HT-29 (cell line): ENCODE data around the gene COPS6. TPM values are rescaled to one million over a fixed set of nuclear protein-coding genes. Genes with fewer than 3 reads are reported as not detected.

ENCODE experiments used
- DNase-seq: peaks from one replicate; pipeline ENCODE4 v3.0.0-alpha.2; 2015; ENCODE audit warnings: low spot score
- total RNA-seq: library from RNA; depleted of rRNA; stranded (reverse); fragments of >200 nt; shearing (Covaris generic); gene quantifications from 2 replicates; pipeline ENCODE4 v1.2.3, GENCODE V29; 2014

COPS6 gene
- total RNA-seq, 1 experiment from 2014 or later = 111 TPM

DNA sequence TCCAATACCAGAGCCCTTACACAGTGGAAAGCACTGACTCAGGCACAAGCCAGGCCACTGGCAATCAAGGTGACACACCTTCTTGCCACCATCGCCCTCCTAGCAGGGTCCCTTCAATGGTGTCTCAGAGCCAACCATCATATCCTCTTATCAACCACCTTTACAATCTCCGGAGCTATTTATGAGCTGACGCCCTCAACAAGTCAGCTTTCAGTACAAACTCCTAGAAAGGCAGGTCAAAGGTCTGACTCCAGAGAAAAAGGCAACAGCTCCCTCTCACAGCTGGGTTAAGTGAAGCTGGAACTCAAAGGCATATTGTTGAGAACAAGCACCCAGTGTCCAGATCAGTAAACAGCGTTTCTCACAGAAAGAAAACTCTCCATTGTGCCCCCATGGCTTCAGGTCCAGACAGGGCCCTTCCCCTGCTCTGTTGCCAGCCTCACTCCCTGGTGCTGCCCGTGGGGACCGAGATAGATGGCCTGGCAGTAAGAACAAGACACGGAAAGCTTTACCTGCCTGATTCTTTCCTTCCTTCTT is 9.7 kb upstream of the COPS6 start:
- no peak for DNase-seq

DNA sequence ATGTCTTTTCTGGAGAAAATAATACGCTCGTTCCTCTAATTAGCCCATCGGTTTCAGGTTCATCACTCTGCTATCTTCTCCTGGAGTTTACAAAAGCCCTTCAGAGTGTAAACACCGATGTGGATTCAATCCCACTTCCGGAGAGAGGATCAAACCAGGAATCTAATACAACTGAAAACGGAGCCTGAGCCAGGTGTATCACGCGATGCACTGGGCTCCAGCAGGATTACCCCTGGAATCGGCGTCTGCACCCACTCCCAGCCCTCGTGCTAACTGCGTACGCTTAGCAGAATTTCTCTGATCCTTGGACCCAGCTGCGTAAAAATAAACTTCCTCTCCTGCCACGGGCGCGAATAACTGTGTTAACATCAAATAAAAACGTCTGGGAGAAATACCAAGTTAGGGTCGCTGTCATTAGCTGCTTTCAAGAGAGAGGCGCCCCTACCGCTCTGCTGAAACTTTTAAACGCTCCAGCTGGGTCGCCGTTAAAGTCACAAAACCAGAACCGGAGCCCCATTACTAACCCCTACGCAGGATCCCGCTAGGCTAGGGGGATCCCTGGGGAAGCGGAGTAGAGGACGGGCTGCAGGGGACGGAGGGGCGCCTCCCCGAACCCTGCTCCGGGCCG is 7.7 kb upstream of the COPS6 start:
- DNase-seq = peak; percentile 46

DNA sequence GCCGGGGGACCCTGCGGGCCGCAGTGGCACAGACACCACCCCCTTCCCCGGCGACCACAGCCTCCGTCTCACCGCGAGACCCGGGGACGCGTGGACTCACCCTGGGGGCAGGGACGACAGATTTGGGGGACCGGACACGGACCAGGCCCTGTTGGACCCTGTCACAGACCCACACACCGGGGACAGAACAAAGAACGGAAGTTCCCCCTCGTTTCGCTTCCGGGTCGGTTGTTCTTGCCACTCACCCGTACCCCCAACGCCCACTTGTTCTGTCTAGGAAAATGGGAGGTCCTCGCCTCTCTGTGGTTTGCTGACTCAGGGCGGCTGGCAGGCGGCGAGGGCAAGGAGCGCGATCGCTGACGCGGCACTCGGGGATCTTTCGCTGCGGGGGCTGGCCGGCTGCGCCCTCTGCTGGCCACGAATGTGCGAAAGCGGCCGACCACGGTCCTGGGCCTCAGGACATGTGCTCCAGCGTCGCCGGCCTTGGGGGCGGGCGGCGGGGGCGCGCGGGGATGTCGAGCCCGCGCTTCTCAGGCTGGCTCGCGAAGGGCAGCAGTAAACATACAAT is 7.2 kb upstream of the COPS6 start, which contains the start of gene ZNF3:
TSS of gene ZNF3 (minus strand) at position 189 of the 568 bp plus-strand sequence. CDS start 4,366 bp downstream, outside the sequence.
- DNase-seq = peak; percentile 100

DNA sequence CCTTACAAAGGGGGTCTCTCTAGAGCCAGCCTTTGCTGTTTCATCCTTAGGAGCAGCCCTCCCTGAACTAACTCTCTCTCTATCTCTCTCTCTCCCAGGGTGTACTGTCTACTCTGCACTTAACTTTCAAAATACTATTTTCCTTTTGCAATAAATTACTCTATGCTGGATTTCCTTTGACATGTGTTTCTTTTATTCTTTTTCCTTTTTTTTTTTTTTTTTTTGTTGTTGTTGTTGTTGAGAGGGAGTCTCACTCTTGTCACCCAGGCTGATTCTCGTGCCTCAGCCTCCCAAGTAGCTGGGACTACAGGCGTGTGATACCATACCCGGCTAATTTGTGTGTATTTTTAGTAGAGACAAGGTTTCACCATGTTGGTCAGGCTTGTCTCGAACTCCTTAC is 5.8 kb upstream of the COPS6 start:
- DNase-seq = no peak

GRCh38 chr7:100085515-100085914 is 3.3 kb upstream of the COPS6 start:
- DNase-seq = no peak

DNA sequence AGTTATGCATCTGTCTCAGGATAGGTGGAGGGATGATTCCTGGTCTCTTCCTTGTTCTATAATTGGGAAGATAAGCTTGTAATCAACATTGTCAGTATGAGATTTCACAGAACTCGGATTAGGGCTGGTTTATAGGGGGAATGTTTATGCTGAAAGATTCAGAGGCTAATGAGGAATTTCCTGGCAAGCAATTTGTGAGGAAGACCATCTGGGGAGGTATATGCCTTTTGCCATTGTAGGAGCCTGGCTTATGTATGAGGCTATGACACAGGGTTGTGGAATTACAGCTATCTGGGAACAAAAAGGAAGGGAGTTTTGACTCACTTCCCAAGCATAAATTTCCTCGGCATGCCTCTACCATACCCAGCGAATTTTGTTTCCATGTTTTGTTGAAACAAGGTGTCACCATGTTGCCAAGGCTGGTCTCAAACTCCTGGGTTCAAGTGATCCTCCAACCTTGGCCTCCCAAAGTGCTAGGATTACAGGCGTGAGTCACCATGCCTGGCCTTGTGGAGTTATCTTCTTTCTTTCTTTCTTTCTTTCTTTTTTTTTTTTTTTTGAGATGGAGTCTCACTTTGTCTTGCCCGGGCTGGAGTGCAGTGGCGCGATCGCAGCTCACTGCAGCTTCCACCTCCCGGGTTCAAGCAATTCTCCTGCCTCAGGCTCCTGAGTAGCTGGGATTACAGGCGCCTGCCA is 1.6 kb upstream of the COPS6 start:
- no peak for DNase-seq

DNA sequence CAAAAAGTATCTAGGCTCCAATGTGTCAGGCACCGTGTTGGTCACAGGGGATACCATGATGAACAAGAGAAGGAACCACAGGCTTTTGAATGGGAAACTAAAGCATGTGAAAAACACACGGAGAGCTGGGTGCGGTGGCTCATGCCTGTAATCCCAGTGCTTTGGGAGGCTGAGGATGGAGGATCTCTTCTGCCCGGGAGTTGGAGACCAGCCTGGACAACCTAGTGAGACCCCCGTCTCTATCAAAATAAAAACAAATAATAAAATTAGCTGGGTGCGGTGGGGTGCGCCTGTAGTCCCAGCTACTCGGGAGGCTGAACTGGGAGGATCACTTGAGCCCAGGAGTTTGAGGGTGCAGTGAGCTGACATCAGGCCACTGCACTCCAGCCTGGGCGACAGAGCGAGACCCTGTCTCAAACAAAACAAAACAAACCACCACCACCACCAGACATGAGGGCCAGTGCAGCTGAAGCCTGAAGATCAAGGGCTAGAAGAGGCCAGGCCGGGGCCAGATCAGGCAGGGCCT is 611 bp upstream of the COPS6 start:
- DNase-seq = no peak

- DNase-seq = peak; percentile 35
Measured at GRCh38 chr7:100089458-100090196, 858 bp downstream of the COPS6 start.

DNA sequence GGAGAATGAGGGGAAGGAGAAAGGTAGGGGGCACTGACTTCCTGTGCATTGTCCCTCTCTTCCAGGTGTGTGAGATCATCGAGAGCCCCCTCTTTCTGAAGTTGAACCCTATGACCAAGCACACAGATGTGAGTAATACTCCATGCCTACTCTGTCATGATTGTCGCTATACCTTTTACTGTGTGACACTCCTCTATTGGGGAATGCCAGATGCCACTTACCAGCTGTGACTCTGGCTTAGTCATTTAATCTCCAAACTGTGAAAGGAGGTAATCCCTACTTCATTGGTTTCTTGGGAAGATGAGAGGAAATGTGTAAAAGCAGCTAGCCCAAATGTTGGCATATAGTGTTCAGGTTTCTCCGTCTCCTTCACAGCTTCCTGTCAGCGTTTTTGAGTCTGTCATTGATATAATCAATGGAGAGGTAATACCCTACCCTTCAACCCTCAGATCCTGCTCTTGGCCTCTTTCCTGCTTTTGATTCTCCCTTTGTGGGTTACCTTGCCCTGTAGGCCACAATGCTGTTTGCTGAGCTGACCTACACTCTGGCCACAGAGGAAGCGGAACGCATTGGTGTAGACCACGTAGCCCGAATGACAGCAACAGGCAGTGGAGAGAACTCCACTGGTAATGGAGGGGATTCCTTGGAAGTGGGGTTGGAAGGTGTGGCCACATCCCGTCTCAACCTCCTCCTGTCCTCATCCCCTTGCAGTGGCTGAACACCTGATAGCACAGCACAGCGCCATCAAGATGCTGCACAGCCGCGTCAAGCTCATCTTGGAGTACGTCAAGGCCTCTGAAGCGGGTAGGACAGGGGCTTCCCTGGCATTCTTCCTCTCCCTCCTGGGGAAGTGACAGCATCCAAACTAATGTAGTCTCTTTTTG is 2.0 kb downstream of the COPS6 start:
- DNase-seq = no peak

DNA sequence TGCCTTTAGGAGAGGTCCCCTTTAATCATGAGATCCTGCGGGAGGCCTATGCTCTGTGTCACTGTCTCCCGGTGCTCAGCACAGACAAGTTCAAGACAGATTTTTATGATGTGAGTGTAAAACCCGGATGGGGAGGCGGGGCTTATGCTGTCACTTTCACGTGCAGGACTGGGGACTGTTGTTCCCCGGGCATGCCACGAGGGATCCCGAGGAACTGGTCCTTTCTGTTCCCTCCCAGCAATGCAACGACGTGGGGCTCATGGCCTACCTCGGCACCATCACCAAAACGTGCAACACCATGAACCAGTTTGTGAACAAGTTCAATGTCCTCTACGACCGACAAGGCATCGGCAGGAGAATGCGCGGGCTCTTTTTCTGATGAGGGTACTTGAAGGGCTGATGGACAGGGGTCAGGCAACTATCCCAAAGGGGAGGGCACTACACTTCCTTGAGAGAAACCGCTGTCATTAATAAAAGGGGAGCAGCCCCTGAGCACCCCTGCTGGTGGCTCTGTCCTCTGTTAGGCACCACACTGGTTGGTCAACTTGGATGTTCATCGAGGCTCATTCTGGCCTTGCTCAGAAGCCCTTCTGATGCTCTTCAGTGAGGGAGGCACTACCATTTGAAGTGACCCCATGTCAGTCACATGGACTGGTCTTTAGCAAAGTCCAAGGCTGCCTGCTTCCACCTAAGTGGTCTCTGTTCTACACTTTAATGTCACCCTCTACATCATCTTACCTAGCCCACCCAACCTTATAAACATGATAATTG is 2.8 kb downstream of the COPS6 start:
- DNase-seq = peak; percentile 52

DNA sequence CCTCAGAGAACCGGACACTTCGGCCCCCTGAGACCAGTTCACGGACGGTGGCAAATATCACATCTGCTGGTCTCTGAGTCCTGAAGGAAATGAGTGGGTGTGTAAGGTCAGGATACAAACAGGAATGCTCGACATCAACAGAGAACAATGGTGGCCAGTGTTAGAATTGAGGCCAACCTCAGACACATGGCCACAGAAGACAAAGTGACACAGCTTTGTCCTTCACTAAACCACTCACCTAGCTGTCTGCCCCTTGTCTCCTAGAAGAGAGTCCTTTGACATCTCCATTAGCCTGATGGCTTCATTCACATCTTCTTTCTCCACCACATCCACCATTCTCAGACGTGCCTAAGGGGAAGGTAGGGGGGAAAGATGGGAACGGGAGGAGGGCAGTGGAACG is 4.3 kb downstream of the COPS6 start:
- no peak for DNase-seq

DNA sequence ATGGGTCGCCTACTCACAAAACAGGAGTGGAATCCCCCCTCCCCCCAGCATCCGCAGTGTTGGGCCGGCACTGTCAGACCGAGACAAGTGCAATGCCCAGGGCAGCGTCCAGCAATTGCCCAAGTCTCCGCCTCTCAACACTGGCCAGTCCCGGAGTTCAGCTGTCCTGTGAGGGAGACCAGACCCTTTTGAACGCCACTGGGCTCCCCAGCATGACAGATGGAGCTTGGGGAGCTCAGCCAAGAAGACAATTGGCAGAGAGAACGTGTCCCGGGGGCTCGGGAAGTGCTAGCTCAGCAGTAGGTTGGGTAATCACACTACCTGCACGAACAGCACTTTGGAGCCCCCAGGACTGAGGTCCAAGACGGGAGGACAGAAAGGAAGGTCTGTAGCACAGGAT is 4.7 kb downstream of the COPS6 start:
- DNase-seq = no peak

GRCh38 chr7:100093925-100094486 is 5.2 kb downstream of the COPS6 start:
- no peak for DNase-seq

DNA sequence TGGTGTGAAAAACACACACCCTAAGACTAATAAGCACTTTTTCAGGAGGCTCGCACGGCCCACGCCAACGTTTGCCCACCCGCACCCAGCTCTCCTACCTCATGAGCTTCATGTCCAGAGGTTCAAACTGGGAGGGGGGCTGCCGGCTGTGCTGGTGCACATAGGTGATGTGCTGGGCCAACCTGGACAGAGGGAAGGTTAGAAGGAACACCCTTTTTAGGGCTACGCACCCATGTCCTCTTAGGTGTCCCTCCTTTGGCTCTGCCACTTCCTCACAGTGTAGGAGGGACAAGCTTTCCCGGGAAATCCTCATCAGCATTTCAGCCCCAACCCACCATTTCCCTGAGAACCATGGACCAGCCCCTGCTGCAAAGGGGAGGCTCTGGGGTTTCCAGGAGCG is 6.5 kb downstream of the COPS6 start:
- DNase-seq = no peak

DNA sequence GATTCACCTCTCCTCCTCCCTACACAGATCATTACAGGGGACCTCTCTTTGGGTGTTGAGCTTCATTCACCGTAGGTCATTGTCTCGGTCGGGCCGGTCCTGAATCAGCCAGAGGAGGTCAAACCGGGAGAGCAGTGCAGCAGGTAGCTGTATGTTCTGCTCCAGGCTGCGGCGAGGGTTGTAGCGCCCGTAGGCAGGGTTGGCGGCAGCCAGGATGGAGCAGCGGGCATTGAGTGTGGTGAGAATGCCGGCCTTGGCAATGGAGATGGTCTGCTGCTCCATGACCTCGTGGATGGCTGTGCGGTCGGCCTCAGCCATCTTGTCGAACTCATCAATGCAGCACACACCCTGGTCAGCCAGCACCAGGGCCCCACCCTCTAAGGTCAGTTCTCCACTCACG is 6.9 kb downstream of the COPS6 start:
- DNase-seq = no peak

DNA sequence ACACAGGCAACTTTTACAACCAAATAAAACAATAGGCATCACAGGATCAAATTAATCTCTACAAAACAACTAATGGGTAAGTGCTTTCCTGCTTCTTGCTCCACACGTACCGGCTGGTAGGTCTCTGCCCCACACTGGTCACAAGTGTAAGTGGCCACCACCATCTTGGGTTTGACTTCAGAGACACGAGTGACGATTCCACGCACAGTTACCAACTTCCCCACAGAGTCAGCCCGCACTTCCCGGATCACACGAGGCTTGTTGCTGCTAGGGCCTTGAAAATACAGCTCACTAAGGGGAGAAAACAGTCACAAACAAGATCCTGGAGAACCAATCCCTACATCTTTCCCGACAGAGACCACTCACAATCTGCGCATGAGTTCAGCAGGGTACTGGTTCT is 10.1 kb downstream of the COPS6 start:
- DNase-seq = no peak

- no peak for DNase-seq
Measured at GRCh38 chr7:100099452-100099851, 10.7 kb downstream of the COPS6 start.

DNA sequence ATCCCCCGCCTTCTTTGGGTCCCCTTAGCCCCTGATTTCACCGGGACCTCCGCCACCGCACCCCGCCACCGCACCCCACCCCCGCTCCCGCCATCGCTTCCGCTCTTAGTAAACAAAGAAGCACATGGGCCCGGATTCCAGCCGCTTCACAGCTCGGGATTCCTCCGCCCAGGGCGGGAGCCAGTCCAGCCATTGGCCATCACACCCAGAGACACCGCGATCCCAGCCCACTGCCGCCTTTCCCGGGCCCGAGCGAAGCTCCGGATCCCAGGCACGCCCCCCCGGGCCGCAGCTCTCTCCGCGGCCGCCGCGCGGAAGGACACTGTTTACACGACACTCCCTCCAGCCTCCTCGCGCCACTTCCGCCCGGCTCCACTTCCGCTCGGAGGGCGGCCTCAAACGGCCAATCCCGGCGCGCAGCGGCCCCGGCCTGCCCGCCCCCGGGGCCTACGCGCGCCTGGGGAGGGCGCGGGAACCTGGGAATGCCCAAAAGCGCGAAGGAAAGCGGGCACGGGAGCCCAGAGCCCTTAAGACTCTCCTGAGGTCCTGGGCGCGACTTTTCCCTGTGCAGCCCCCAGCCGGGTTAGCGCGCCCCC is 11.7 kb downstream of the COPS6 start:
- DNase-seq = peak; percentile 95
